AG04450 (cell line): Measurements from ENCODE around the gene LCN6. TPM values are rescaled to one million over a fixed set of nuclear protein-coding genes. Genes with fewer than 3 reads are reported as not detected.

ENCODE experiments used
- CTCF ChIA-PET: fragments of 300-600, 350-600 bp; formaldehyde crosslinking; extraction: SDS; loops from one replicate; lab custom pipeline; 2022; ENCODE audit warnings: antibody characterized with exemption, inconsistent platforms; lab: Charles Lee
- POLR2A ChIA-PET: fragments of 350-600 bp; formaldehyde crosslinking; extraction: SDS; loops from one replicate; lab custom pipeline; 2021; ENCODE audit warnings: antibody characterized with exemption, inconsistent platforms; lab: Yijun Ruan, JAX
- DNase-seq: peaks from one replicate; pipeline ENCODE4 v3.0.0-alpha.2; 2011; ENCODE audit warnings: low read depth, low spot score
- H3K27ac ChIP-seq: one replicate; pipeline ENCODE4 v1.5.1; 2012; ENCODE audit warnings: low read depth, low read length, control low read depth
- H3K27me3 ChIP-seq: one replicate; pipeline ENCODE4 v1.6.0; 2012; ENCODE audit warnings: low read length; ENCODE audit not compliant: control insufficient read depth, insufficient read depth
- H3K4me3 ChIP-seq: 2 replicates; pipeline ENCODE4 v1.5.1; 2011; ENCODE audit warnings: mild to moderate bottlenecking, low read depth, low read length, control low read depth
- H3K9me3 ChIP-seq: 2 replicates; pipeline ENCODE4 v1.5.1; 2012; ENCODE audit warnings: low read length; ENCODE audit not compliant: control insufficient read depth, insufficient read depth
- CTCF ChIP-seq: IDR thresholded peaks from 2 replicates; pipeline ENCODE4 v1.5.1; 2011; ENCODE audit warnings: low read depth, low read length, control low read depth, inconsistent platforms
- polyA plus RNA-seq: library from polyadenylated mRNA; depleted of rRNA; stranded (reverse); fragments of >200 nt; gene quantifications from 2 replicates; pipeline ENCODE4 v1.2.3, GENCODE V29; 2011

LCN6 gene
- polyA plus RNA-seq, 1 experiment, result not detected

- CTCF ChIA-PET, result no interaction called here
Measured at GRCh38 chr9:136764301-136764891, 16.1 kb upstream of the LCN6 start, which contains the start of gene LCN15. Gene LCN15, minus strand, starts transcription at chr9:136764518. Its CDS starts 30 bp downstream, at chr9:136764488.

DNA sequence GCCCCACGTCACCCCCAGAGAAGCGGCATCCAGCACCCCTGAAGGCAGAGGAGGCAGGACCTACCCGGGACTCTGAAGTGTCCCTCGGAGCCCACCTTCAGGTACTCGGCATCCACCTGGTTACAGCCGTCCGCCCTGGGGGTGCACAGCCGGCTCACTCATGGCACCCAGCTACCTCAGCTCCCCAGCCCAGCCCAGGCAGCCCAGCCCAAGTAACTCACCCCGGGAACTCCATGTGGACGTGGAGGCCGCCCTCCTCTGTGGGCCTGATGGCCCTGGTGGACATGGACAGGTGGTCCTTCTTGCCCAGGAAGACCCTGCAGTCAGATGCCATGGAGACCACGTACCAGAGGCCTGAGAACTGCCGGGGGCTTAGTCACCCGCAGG is 15.3 kb upstream of the LCN6 start:
- Histone ChIP-seq H3K27ac (no peak overlapping the region), H3K9me3 (no peaks in the 10 kb centered on the region; the same call in 1 of the 2 replicates), H3K27me3 (peaks cover 14% of the 10 kb centered on the region), H3K4me3 (no peak overlapping the region)
- ChIA-PET CTCF (interaction anchor here (0.6 kb wide), 1 partner anchor 27 kb away, joined by 5 read pairs; no protein-coding TSS in a partner anchor), POLR2A (no interaction called here)
- no peak for TF ChIP-seq CTCF
- DNase-seq, result no peak

More at GRCh38 chr9:136764301-136764891, 16.1 kb upstream of the LCN6 start, which contains the start of gene LCN15:
- no peak for DNase-seq
- H3K27ac ChIP-seq, result no peak within 1 kb of the TSS
- no peak within 1 kb of the TSS for H3K4me3 ChIP-seq
- H3K27me3 ChIP-seq, result peaks cover 14% of the 10 kb centered on the region
- POLR2A ChIA-PET, result no interaction called here
- TF ChIP-seq CTCF, result no peak
- H3K9me3 ChIP-seq, result no peaks in the 10 kb centered on the region; the same call in 1 of the 2 replicates

GRCh38 chr9:136762915-136763648 is 14.8 kb upstream of the LCN6 start:
- POLR2A ChIA-PET, result no interaction called here
- Histone ChIP-seq H3K4me3 (no peak overlapping the region), H3K27me3 (peaks cover 13% of the 10 kb centered on the region), H3K9me3 (no peaks in the 10 kb centered on the region; the same call in 1 of the 2 replicates), H3K27ac (no peak overlapping the region)
- CTCF ChIA-PET, result interaction anchor here (0.6 to 0.7 kb wide), 2 partner anchors 17 to 26 kb away, joined by 5 to 8 read pairs; no protein-coding TSS in a partner anchor
- no peak for TF ChIP-seq CTCF
- no peak for DNase-seq

GRCh38 chr9:136762221-136762691 is 13.9 kb upstream of the LCN6 start:
- POLR2A ChIA-PET, result interaction anchor here (1.7 kb wide), 1 partner anchor 34 kb away, joined by 6 read pairs; no protein-coding TSS in a partner anchor
- CTCF ChIA-PET, result interaction anchor here (0.7 to 1.3 kb wide), 2 partner anchors 16 to 34 kb away, joined by 7 to 8 read pairs; no protein-coding TSS in a partner anchor
- no peak overlapping the region for H3K4me3 ChIP-seq
- no peak for TF ChIP-seq CTCF
- DNase-seq, result no peak
- peaks cover 11% of the 10 kb centered on the region for H3K27me3 ChIP-seq
- no peak overlapping the region for H3K27ac ChIP-seq
- peaks cover 4% of the 10 kb centered on the region; the same call in 1 of the 2 replicates for H3K9me3 ChIP-seq
